OCI-LY7 (cell line): ENCODE measurements around the gene CMSS1. TPM values are rescaled to one million over a fixed set of nuclear protein-coding genes. Genes with fewer than 3 reads are reported as not detected.

Source experiments
- BruUV-seq: library from RNA; stranded (reverse); fragments of 400-500 nt; replicated peaks from 2 replicates; lab custom pipeline; 2021; lab: Mats Ljungman, UMichigan
- CTCF ChIA-PET: fragments of 300-600 bp; sonication (Branson Sonifier 250); formaldehyde crosslinking; loops from one replicate; lab custom pipeline; 2022; ENCODE audit warnings: antibody characterized with exemption; ENCODE audit not compliant: unreplicated experiment; lab: Charles Lee
- POLR2A ChIA-PET: fragments of 300-600 bp; sonication (Branson Sonifier 250); formaldehyde crosslinking; loops from one replicate; lab custom pipeline; 2022; ENCODE audit warnings: antibody characterized with exemption; lab: Charles Lee
- DNase-seq: peaks from one replicate; pipeline ENCODE4 v3.0.0-alpha.2; 2015; ENCODE audit warnings: low spot score
- H2AFZ ChIP-seq: fragments of 200-600 bp; sonication (generic), shearing (Covaris generic); 2 replicates; pipeline ENCODE4 v1.6.1; 2014; ENCODE audit warnings: mild to moderate bottlenecking, antibody characterized with exemption, low read length, moderate library complexity
- H3K27ac ChIP-seq: fragments of 200-600 bp; sonication (generic); 2 replicates; pipeline ENCODE4 v1.5.1; 2014; ENCODE audit warnings: mixed run types, low read depth, mild to moderate bottlenecking, moderate library complexity, low read length, inconsistent platforms; ENCODE audit not compliant: poor library complexity, severe bottlenecking
- H3K36me3 ChIP-seq: fragments of 200-600 bp; sonication (generic); 2 replicates; pipeline ENCODE4 v1.6.1; 2014; ENCODE audit warnings: mild to moderate bottlenecking, antibody characterized with exemption, low read length, moderate library complexity, mixed read lengths; ENCODE audit not compliant: insufficient read depth
- H3K4me1 ChIP-seq: fragments of 200-600 bp; sonication (generic); 2 replicates; pipeline ENCODE4 v1.5.1; 2014; ENCODE audit warnings: mild to moderate bottlenecking, low read length; ENCODE audit not compliant: insufficient read depth, poor library complexity, severe bottlenecking
- H3K4me2 ChIP-seq: fragments of 200-600 bp; sonication (generic); 2 replicates; pipeline ENCODE4 v1.6.1; 2014; ENCODE audit warnings: mild to moderate bottlenecking, low read length
- H3K4me3 ChIP-seq: fragments of 200-600 bp; sonication (generic); 2 replicates; pipeline ENCODE4 v1.5.1; 2014; ENCODE audit warnings: mild to moderate bottlenecking, low read depth, low read length; ENCODE audit not compliant: poor library complexity, severe bottlenecking
- H3K79me2 ChIP-seq: fragments of 200-600 bp; sonication (generic); 2 replicates; pipeline ENCODE4 v1.6.1; 2016; ENCODE audit warnings: low read depth, mild to moderate bottlenecking, low read length, moderate library complexity, mixed read lengths; ENCODE audit not compliant: insufficient read depth
- H3K9me2 ChIP-seq: fragments of 200-600 bp; sonication (generic); 2 replicates; pipeline ENCODE4 v1.6.1; 2016; ENCODE audit warnings: mild to moderate bottlenecking, low read length, mixed read lengths; ENCODE audit not compliant: insufficient read depth
- H3K9me3 ChIP-seq: fragments of 200-600 bp; sonication (generic); 2 replicates; pipeline ENCODE4 v1.6.1; 2014; ENCODE audit warnings: mild to moderate bottlenecking, mixed run types, low read length, mixed read lengths
- H4K20me1 ChIP-seq: fragments of 200-600 bp; sonication (generic); 2 replicates; pipeline ENCODE4 v1.6.1; 2014; ENCODE audit warnings: mild to moderate bottlenecking, antibody characterized with exemption, low read length, moderate library complexity, mixed read lengths; ENCODE audit not compliant: insufficient read depth
- EZH2phosphoT487 ChIP-seq: fragments of 200-600 bp; sonication (generic); IDR thresholded peaks from 2 replicates; pipeline ENCODE4 v1.6.1; 2018; ENCODE audit warnings: low read depth, borderline replicate concordance, mild to moderate bottlenecking, mixed run types, antibody characterized with exemption, low read length, moderate library complexity, mixed read lengths
- intact Hi-C: fragments of 100-400 bp; cut with micrococcal nuclease; formaldehyde crosslinking; loops from one replicate; pipeline ENCODE4 v1.10.0; 2022; ENCODE audit not compliant: unreplicated experiment
- total RNA-seq, 2 experiments: library from RNA; depleted of rRNA in 1 of 2; stranded (reverse); fragments of >200 nt in 1 of 2; shearing (Covaris generic) in 1 of 2; gene quantifications; 2 replicates each; pipeline ENCODE4 v1.2.3, GENCODE V29; 2014 to 2022
- TF ChIP-seq, protein P1 (sequence below): fragments of 200-600 bp; sonication (generic); conservative IDR thresholded peaks from 2 replicates; pipeline ENCODE4 v1.5.1; 2014; ENCODE audit warnings: mild to moderate bottlenecking, antibody characterized with exemption, low read length, moderate library complexity, mixed read lengths

The CMSS1 gene
- total RNA-seq, 2 experiments from 2014 or later: 25.7 to 46.6 TPM

DNA sequence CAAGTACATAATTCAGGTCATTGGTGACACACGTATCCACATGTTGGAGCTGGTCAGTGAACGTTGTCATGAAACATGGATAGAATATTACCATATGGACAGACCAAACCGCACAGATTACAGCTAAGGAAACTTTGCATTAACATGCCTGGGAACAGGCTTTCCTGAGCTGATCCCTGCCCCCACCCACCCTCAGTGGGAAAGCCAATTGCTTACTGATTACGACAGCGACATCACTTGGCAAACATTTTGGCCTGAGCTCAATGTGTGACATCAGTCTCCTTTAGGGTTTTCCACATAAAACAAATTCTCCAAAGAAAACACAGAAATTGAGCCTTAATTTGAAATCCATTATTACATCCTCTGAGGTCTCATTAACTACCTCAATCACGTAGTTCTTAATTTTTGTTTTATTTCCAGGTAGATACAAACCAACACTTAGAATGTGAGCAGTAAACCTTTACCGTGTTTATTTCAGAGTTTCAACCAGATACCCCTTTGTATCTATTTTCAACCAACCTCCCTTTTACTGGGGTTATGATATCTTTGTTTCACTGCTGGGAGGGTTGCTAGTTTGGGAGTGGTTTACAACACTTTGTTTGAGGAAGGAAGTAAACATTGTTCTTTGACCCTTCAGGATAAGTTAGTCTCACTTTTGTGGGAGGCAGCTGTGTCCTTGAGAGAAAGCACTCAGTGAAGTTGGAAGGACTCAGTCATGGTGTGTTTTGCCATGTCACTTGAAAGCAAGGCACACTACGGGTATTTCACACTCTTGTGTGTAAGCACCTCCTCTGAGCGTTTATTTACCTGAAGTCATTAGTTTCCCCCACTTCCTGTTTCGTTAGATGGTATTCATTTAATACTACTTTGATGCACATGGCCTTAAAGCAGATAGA, 103.1 kb downstream of the CMSS1 start:
- ChIA-PET CTCF (no interaction called here), POLR2A (interaction anchor here (0.6 to 1.3 kb wide), 3 partner anchors 18 to 93 kb away, joined by 3 to 5 read pairs (median 3); no protein-coding TSS in a partner anchor)
- intact Hi-C loops: no loop called here
- H2AFZ ChIP-seq: no peak overlapping the region
- H3K79me2 ChIP-seq: no peaks in the 10 kb centered on the region
- H4K20me1 ChIP-seq: 0 out of 2 replicates have a peak, but pooled peaks cover 5% of the 10 kb centered on the region
- TF ChIP-seq, protein P1, sequence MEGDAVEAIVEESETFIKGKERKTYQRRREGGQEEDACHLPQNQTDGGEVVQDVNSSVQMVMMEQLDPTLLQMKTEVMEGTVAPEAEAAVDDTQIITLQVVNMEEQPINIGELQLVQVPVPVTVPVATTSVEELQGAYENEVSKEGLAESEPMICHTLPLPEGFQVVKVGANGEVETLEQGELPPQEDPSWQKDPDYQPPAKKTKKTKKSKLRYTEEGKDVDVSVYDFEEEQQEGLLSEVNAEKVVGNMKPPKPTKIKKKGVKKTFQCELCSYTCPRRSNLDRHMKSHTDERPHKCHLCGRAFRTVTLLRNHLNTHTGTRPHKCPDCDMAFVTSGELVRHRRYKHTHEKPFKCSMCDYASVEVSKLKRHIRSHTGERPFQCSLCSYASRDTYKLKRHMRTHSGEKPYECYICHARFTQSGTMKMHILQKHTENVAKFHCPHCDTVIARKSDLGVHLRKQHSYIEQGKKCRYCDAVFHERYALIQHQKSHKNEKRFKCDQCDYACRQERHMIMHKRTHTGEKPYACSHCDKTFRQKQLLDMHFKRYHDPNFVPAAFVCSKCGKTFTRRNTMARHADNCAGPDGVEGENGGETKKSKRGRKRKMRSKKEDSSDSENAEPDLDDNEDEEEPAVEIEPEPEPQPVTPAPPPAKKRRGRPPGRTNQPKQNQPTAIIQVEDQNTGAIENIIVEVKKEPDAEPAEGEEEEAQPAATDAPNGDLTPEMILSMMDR: no peak
- no peak for TF ChIP-seq EZH2phosphoT487
- no peaks in the 10 kb centered on the region for H3K36me3 ChIP-seq
- DNase-seq: peak; percentile 3
- H3K9me2 ChIP-seq: no peaks in the 10 kb centered on the region; the same call in 1 of the 2 replicates
- no peaks in the 10 kb centered on the region for H3K9me3 ChIP-seq
- no TSS peak for BruUV-seq
- no peak overlapping the region for H3K4me2 ChIP-seq
- H3K4me1 ChIP-seq: peaks cover 7% of the 10 kb centered on the region
- no peak overlapping the region for H3K4me3 ChIP-seq
- H3K27ac ChIP-seq: no peak overlapping the region

DNA sequence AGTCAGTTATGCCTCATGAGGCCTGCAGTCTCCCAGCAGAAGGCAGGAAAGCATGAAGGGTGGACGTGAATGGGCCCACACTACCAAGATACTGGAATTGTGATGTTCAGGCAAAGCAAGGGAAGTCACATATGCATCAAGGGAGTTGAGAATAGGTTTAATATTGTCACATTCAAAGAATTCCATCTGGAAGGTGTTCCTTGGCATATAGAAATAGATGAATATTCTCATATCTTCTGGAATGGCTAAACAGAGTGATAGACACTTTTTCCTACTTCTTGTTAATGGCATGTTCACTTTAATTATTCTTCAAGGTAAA, 103.7 kb downstream of the CMSS1 start:
- Histone ChIP-seq H3K4me3 (no peak overlapping the region), H4K20me1 (0 out of 2 replicates have a peak, but pooled peaks cover 5% of the 10 kb centered on the region), H3K36me3 (no peaks in the 10 kb centered on the region), H3K27ac (no peak overlapping the region), H3K4me2 (no peak overlapping the region), H3K9me2 (no peaks in the 10 kb centered on the region; the same call in 1 of the 2 replicates), H3K4me1 (peaks cover 7% of the 10 kb centered on the region), H2AFZ (no peak overlapping the region), H3K9me3 (no peaks in the 10 kb centered on the region), H3K79me2 (no peaks in the 10 kb centered on the region)
- DNase-seq: no peak
- ChIA-PET CTCF (no interaction called here), POLR2A (no interaction called here)
- intact Hi-C loops: no loop called here
- TF ChIP-seq, protein P1: no peak
- no peak for TF ChIP-seq EZH2phosphoT487
- no TSS peak for BruUV-seq

DNA sequence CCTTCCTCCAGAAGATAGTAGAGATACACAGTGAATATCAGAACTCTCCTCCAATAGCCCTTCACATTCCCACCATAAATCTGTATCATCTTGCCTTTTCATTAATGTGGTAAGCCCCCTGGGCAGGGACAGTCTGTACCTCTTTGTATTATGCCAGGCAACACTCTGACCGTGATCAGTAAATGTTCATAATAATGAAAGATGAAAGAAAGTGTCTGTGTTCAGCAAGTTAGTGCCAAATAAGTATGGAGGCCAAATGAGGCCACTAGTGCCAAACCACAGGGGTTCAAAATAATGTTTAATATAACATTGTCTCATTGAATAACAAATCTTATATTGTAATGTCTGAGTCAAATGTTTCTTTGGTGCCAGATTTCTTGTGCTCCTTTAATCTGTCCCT, 104.3 kb downstream of the CMSS1 start:
- Histone ChIP-seq H3K36me3 (no peaks in the 10 kb centered on the region), H3K9me2 (no peaks in the 10 kb centered on the region; the same call in 1 of the 2 replicates), H4K20me1 (0 out of 2 replicates have a peak, but pooled peaks cover 5% of the 10 kb centered on the region), H3K4me2 (no peak overlapping the region), H3K79me2 (no peaks in the 10 kb centered on the region), H3K4me1 (peaks cover 7% of the 10 kb centered on the region), H3K4me3 (no peak overlapping the region), H3K9me3 (no peaks in the 10 kb centered on the region), H3K27ac (no peak overlapping the region), H2AFZ (no peak overlapping the region)
- POLR2A ChIA-PET: no interaction called here
- CTCF ChIA-PET: no interaction called here
- TF ChIP-seq, protein P1: no peak
- no TSS peak for BruUV-seq
- intact Hi-C loops: no loop called here
- DNase-seq: no peak
